Activated CD4-positive, alpha-beta T cell treated with anti-CD3 and anti-CD28 coated beads, Interleukin-10, Interleukin-2, amounts not matched to agents 100 ng/mL and 50 ng/mL, durations not matched to agents 16 hours and 8 hours (primary cell): Measurements from ENCODE around the gene UBL7.

Experiments used
- DNase-seq: peaks from one replicate; pipeline ENCODE4 v3.0.0-alpha.2; 2020

UBL7 gene

DNA sequence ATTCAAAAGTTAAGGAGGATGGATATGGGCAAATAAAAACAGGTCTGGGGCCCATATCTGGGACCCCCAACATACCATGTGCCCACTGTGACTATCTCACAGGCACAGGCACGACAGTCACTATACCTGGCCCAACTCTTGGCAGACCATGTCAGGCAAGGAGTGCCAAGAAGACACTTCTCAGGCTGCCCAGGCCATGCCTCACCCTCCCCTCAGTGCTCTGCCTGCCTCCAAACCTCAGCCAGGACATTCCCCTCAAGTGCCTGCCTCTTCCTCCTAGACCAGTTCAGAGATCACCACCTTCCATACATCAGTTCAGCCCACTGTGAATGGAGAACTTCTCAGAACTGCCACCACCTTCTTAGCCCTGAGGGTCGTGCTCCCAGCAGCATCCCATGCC lies 22.8 kb downstream of the UBL7 start:
- no peak for DNase-seq

DNA sequence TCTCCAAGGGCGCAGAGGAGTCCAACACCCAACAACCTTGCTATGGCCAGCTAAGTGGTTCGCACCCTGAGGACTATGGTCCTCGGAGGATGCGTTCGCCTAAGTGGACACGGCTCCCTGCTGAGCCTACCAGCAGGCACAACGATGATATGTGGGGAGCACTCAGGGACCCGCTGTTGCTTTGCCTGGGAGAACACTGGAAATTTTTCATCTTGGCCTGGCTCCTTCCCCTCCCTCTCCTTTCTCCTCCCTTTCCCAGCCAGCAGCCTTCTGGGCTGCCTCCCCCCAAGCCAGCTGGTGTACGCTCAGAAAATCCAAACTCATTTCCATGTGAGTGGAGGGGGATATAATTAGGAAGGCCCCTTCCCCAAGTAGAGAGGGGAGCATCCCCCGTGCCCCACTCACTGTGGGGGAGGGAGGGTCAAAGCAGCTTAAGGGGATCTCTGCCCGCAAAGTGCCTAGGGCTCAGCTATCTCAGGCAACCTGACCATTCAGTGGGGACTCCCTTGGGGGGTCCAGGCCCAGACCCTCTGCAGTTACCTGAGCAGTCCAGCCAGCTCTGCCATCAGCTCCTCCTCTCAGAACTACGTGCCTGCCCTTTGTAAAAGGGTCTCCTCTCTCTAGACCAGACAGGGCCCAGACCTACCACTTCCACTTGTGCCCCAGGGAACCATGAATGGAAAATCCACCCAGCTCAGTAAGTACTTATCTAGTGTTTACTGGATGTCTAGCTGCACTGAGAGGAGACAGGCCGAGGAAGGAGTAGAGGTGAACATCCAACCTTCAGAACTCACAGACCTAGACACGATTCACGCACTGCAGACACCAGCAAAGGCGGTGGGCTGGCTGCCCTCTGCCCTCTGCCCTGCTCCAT lies 26.5 kb downstream of the UBL7 start:
- DNase-seq = no peak

DNA sequence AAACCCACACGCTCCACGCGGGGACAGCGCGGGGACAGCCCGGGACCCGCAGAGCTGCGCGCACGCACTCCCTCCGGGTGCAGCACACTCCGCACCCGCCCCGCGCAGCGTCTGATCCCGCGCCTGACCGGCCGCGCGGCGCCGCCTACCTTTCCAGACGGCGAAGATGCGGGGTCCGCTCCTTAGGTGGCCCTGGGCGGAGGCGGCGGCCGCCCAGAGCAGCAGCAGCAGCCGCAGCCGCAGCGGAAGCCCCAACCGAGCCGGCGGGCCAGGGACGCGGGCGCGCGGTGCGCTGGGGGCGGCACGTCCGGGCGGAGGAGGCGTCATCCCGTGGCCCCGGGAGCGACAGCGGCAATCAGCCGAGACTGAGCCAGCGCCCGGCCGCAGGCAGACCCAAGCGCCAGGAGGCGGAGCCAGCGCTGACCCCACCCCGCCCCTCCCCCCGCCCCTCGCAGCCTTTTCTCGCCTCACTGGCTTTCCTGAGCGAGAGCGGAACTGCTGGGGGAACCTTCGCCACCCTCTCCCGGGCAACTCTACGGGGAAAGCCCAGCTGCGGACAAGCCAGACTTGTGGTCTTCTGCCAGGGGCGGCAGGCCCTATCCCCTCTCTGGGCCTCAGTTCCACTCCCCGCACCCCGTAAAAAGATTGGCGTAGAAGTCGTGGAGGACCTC lies 27.2 kb downstream of the UBL7 start, which contains the start of gene SEMA7A:
TSS of gene SEMA7A (minus strand) at position 367 of the 671 bp plus-strand sequence. CDS start at position 327, 40 bp downstream.
- DNase-seq = peak; percentile 91

DNA sequence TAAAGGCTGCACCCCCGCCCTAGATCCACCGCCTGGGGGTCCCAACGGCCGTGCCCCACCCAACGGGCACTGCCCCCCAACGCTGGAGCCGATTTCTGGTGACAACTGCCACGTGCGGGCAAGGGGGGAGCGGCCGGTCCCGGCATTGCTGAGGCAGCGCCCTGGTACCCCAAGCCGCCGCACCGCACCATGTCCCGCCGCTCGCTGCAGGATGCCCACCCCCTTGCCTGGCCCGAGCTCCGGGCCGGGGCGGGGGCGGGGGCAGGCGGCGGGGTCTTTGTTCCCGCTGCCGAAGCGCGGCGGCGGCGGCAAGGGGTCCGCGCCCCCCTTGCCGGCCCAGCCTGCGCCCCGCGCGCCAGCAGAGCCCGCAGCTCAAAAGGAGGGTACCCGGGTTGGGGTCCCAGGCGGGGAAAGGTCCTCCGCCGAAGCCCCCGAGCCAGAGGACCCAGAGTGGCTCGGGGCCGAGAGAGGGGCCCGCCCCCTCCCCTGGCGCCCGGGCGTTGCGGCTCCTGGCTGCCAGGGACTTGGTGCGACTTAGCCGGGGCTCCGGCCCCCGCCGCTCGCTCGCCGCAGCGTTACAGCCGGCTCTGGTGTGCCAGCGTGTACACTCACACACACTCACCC lies 27.9 kb downstream of the UBL7 start:
- DNase-seq = no peak

DNA sequence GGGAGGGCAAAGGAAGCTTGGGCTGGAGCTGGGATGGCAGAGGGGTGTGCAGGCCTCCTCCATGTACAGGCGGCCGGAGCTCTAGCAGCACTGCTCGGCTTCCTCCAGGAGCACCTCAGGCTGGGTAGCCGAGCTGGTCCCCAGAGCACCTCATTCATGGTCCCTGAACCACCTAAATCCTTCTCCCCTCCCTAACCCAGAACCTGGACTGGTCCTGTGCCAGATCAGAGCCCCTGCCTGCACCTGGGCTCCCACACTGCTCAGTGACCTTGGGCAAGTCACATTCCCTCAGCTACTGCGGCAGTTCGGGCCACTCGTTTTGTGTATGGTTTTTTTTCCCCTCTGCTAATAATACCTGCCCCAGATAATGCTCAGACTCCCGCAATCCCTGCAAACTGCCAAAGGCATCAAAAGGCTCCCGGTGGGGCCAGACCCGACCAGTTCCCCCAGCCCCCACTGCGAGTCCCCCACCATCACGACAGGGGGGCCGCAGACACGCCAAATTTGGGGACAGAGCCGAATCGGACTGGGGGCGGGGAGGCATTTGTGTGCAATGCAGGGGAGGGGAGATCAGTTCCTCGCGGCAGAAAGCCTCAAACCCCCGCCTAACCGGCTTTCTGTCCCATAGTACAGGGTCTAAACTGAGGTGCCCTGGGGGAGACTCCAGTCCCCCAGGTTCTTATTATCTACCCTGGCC lies 28.5 kb downstream of the UBL7 start:
- DNase-seq = no peak

DNA sequence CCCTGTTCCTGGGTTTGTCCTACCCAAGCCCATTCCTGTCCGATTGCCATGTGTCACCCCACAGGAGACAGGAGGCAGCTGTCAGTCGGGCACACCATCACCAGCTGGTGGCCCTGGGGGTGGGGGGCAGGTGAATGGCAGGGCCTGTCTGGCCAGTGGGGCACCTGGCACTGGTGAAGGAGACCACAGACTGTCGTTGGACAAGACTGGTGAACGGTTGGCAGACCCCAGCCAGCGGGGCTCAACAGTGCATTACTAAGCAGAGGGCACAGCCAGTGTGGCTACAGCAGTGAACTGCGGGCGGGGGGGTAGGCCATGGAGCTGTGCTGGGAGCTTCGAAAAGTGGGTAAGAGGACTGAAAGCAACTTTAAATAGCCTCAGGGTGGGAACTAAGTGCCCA lies 29.3 kb downstream of the UBL7 start:
- no peak for DNase-seq

DNA sequence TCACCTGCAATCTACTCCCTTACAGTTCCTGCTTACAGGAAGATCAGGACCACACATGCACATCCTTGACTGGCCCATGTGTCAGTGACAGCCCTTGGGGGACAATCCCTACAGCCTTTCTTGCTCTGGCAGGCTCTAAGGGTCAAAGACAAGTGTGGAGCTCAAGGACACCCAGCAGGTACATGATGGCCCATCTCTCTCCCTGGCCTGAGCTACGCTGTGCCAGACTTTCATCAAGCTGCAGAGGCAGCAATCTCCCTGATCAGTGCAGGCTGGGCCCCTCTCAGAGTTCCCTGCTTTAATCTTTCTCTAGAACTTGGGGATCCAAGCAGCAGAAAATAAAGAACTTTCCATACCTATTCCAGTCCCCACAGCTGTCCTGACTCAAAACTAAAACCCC lies 29.8 kb downstream of the UBL7 start:
- no peak for DNase-seq

DNA sequence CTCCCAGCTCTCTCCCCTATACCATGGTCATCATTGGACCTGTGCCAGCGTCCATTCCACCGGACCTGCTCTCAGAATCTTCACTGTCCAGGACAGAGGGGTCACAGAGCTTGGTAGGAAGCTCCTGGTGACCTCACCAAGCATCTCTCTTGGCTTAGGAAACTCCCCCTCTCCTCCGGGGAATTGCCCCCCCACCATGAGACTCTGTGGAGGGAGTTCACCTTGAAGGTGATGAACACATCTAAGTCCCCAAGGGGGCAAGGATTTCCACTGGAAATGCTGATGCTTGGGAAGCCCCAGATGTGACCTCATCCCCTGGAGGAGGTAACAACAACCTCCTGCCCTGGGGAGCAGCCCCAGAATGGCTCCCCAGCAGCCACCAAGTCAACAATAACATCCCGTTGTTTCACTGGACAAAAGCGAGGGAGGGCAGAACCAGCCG lies 30.4 kb downstream of the UBL7 start:
- DNase-seq = no peak

DNA sequence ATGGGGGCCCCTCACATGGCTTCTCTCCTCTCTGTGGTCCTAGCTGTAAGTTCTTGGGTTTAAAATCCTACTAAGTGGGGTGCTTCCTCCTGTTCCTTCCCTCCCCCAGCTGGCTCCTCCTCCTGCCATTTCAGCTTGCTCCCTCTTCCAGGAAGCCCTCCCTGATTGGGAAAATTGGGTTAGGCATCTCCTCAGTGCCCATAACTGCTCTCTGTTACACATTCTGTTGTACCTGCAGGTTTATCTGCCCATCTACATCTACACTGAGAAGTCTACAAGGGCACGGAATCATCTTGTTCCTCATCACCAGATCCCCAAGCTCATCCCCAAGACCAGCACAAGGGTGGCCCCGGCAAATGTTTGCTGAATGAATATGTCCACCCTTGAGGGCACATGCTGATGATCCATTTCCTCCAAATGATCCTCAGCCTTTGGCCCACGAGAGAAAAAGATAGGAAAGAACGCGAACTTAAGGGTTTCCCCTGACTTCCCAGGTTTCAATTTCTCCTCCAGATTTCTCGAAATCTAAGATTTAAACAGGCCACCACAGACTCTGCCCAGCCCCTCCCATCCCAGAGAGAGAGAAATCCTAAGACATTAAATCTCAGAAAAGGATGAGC lies 31.1 kb downstream of the UBL7 start:
- DNase-seq = no peak

DNA sequence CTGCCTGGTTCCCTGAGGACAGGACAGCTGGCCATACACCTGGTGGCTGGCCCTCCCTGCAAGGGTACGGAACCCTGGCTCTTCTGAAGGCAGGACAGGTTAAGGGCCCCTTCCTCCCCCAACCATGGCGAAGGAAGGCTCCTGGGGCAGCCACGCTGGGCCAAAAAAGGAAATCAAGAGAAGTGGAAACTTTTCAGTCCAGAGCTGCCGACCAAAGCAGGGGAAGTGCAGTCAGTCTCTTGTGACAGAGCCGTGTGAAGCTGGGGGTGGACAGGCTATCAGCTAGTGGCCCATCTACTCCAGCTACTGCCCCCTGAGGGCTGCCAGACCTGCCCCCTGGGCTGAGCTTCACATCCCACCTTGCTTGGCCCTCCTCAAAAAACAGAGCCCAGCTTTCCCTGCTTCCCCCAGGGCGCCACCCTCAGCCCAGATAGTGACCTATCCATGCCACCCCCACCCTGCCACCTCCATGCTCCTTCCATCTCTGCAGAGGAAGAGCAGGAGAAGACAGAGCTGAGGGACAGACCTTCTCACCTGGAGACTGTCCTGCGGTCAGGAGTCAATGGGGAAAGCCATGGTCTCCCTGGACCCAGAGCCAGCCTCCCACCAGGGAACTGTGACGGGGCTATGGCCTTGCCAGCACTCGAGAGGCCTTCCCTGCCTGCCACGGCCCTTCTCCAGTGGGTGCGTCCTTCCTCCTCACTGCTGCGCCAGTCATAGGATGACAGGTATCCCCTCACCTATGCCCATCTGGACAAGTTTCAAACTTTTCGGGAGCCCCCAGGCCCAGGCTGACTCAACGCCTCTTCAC lies 31.8 kb downstream of the UBL7 start:
- no peak for DNase-seq

DNA sequence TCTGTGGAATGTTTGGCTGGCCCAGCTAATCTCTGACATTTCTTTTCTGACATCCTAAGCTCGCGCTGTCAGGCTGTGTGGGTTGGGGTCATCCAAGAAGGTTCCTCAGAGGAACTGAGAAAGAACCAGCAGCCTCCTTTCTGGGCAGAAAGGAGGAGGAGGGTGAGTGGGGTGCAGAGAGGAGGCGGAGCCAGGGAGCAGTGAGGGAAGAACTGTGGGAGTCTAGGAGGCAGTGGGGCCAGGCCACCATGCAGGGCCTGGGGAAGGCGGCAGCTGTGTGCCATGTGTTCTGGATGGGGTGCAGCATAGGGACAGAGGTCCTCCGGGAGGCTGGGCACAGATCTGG lies 32.5 kb downstream of the UBL7 start:
- no peak for DNase-seq

DNA sequence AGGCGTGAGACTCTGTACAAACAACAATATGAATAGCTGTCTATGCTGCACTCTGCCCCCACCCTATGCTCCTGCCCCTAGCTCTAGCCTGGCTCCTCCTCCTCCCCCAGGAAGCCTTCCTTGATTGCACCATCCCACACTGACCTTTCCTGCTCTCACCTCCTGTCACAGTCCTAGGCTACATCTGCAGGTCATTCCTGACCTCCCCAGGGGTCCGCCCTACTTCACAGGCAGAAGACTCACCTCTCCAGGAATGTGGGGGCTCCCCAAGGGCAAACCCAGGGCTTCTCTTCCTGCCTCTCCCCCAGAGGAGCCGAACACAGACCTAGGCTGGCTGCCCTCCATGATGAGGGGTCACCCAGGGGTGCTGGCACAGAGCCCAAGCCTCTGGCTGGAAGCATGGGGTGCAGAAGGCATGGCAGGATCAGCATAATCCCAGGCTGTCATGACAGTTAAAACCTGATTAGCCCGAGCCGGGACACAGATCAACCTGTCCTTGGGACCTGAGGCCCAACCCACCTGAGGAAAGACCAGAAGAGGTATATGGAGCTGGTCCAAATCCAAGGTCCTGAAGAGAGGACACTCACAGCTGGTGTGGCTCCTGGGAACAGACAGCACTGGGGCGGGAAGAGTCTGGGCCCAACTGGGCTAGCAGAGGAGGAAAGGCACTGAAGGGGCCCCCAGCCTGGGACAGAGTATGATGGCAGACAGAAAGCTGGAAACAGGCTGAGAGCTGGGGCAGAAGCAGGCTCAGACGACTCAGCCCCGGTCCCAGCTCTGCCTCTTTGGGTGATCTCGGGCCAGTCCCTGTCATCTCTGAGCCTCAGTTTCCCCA lies 33.1 kb downstream of the UBL7 start:
- no peak for DNase-seq

DNA sequence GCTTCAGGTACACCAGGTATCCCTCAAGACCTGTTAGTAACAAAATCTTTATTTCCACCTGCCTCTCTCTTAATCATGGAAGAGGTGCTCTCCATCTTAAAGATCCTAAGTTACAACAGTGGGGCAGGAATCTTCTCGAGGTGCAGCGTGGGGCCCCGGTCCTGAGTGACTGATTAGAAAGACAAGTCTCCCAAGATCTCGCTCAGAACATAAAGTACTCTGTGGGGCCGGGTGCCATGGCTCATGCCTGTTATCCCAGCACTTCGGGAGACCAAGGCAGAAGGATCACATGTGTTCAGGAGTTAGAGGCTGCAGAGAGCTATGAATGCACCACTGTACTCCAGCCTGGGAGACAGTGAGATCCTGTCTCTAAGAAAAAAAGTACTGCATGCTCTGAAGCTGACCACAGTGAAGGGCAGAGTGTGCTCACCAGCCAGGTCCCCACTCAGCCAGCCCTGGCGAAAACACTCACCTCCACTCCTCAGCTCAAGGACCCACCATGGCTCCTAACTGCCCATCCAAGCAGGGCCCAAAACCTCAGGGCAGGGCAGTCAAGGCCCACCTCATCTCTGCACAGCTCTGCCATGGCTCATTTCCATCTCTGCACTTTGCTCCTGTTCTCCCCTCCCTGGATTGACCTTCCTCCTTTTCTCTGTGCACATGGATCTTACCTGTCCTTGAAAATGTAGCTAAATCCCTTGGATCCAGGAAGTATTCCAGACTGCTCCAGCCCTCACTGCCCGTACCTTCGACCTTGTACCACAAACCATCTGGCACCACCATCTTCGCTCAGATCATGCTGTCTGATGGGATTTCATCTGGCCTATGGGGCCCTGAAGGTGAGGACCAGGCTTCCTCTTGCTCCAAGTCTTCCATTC lies 34.3 kb downstream of the UBL7 start:
- DNase-seq = no peak

DNA sequence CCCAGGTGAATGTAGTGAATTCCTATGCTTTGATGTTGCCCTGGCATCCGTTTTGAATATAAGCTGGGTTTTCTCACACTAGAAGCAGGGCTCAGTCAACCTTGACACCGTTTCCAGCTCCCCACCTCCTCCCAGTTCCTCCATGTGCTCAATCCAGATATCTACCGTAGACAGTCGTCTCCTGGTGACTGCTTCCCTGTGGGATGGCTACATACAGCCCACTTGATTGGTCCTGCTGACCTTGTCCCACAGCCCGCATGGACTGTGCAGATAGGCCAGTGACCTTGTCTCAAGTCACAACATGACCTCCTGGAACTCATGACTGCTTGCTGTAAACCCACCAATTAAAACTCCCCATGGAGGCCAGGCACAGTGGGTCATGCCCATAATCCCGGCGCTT lies 35.3 kb downstream of the UBL7 start:
- no peak for DNase-seq

DNA sequence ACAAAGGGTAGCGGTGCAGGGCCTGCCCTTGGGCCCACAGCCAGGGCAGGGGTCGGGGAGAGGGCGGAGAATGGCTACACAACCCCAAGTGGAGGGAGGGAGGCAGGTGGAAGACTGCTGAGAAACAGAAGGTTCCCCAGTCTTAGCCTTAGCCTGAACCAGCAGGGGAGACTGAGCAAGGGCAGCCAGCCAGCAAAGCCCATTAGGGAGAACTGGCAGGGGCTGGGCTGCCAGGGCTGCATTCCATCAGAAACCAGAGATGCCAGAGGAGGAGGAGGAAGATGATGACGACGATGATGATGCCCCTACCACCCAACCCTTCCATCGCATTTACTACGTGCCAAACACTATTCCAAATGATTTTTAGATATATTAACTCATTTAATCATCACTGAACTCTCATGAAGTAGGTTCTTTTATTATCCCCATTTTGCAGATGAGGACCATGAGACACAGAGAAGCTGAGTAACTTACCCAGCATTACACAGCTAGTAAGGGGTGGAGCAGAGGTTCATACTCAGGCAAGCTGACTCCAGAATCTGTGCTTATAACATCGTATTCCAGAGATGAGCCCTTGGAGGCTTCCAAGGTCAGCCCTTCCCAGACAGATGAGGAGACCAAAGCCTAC lies 35.9 kb downstream of the UBL7 start:
- no peak for DNase-seq

DNA sequence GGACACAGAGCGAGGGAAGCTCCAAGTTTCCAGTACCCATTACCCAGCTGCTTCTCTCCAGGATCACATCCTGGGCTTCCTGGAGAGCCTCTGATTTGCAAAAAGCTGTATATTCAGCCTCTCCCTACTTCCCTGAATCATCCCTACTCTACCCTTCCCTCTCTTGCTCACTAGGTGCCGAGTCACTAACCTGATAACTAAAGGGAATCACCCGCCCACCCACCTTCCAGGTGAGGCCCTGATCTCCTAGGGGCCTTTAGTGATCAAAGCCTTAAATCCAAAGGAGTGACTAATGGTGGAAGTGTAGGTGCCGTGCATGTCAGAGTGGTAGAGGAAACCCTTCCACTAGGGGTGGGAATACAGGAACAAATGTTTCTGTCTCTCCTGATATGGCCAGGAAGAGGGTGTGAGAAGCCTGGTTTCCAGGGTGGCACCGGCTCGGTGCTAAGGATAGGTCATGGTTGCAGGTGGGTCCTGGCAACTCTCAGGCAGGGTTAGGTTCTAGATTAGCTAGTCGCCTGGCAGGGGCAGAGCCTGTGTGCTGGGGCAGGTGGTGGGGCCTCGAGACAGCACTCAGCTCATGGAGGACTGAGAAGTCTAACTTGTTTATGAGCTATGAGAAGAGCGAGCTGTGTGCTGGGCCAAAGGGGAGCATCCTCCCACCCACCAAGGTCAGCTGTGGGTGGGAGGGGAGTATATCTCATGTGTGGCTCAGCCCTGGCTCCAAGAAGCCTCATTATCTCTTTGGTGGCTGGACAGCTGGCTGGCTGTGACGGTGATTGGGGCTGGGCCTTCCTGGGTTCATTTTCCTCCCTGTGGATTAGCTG lies 37.3 kb downstream of the UBL7 start:
- DNase-seq = no peak

DNA sequence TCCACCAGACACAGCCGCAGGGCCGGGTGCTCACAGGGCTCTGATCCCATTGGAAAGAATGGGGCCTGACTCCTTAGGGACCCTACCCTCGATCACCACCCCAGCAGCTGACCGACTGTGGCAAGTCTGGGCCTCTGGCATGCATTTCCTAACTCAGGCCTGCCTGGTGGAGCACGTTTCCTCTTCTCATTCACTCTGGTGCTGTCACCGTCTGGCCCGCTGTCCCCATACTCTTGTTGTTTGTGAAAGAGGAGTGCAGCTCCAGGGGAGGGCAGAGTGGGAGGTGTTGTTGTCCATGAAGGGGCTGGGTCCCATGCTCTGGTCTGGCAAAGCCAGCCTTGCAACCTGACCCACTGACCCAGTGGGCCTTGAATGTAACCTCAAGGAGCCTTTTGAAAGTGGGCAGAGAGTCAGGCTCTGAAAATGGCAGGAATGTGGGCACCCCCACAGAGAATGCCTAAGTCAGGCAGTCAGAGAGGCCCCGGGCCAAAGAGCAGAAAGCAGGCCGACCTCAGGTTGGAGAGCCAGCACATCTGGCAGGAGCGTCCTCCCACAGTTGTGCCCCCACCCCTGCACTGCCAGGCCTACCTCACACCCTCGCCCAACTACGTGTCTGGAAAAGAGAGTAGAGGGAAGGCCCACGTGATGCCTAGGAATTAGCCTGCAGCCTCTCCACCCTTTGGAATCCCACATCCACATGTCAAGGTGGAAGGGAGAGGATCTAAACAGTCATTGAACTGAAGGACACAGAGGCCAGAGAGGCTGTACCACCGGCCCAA lies 38.1 kb downstream of the UBL7 start:
- DNase-seq = no peak

DNA sequence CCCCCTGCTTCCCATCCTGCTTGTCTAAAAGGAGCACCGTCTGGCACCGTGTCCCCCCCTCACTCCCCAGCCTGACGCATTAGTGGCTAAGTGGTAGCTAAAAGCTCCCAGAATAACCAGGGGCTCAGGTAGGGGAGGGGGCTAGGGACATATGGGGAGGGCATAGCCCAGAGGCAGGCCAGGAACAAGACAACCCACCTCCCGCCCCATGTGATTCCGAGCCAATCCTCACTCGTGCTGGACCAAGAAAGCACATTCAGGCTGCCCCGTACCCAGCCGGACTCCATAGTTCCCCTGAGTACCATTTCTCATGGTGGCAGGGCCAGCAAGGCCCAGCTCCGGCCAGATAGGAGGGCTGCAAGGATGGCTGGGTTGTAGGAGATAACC lies 38.7 kb downstream of the UBL7 start:
- no peak for DNase-seq
